MM.1S (cell line): ENCODE results near the gene MYO1B.

Source experiments
- CTCF ChIP-seq: fragments of 300-600 bp; sonication (generic); IDR thresholded peaks from 2 replicates; pipeline ENCODE4 v1.5.1; 2016; ENCODE audit warnings: antibody characterized with exemption, low read length, mixed read lengths
- EZH2 ChIP-seq: fragments of 300-600 bp; sonication (generic); optimal IDR thresholded peaks from 2 replicates; pipeline ENCODE3; 2017; ENCODE audit warnings: low read depth, mild to moderate bottlenecking, antibody characterized with exemption, low read length, mixed read lengths

- no peak for TF ChIP-seq CTCF
- TF ChIP-seq EZH2, result no peak
Measured at GRCh38 chr2:191295088-191295487, 49.9 kb downstream of the MYO1B start.
